Measurements from ENCODE around the gene ZFHX3. TPM values are rescaled to one million over a fixed set of nuclear protein-coding genes. Genes with fewer than 3 reads are reported as not detected.
A peak's percentile ranks its signal among the peaks of the same experiment; 100 is the strongest.
"Not testable (repeated sequence)": the region's sequence is repeated elsewhere in the genome, so short reads cannot be mapped to it uniquely, and the experiment has no call there.

The ZFHX3 gene
- total RNA-seq, 1 donor from 2014 or later, result 8.9 TPM

DNA sequence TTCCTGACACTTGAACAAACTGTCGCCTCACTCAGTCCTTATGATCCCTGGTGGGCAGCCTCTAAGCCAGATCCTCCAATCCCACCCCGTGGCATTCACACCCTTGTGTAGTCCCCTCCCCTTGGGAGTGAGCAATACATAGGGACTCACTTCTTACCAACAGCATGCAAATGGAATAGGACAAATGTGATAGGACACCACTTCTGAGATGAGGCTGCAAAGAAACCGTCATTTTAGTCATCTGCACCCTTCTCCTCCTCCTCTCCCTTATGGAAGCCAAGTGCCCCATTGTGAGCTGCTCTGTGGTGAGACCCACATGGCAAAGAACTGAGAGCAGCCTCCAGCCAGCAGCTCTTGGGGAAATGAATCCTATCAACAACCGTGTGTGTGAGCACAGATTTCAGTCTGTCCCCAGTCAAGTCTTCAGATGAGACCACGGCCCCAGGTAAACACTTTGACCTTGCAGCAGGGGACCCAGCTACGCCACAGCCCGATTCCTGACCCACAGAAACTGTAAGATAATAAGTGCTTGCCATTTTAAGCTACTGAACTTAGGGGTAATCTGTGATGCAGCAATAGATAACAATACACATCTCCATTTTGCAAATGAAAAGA, 46.9 kb downstream of the ZFHX3 start:
- DNase-seq (ENCODE audit: low spot score) (no peak), ATAC-seq (no peak)

DNA sequence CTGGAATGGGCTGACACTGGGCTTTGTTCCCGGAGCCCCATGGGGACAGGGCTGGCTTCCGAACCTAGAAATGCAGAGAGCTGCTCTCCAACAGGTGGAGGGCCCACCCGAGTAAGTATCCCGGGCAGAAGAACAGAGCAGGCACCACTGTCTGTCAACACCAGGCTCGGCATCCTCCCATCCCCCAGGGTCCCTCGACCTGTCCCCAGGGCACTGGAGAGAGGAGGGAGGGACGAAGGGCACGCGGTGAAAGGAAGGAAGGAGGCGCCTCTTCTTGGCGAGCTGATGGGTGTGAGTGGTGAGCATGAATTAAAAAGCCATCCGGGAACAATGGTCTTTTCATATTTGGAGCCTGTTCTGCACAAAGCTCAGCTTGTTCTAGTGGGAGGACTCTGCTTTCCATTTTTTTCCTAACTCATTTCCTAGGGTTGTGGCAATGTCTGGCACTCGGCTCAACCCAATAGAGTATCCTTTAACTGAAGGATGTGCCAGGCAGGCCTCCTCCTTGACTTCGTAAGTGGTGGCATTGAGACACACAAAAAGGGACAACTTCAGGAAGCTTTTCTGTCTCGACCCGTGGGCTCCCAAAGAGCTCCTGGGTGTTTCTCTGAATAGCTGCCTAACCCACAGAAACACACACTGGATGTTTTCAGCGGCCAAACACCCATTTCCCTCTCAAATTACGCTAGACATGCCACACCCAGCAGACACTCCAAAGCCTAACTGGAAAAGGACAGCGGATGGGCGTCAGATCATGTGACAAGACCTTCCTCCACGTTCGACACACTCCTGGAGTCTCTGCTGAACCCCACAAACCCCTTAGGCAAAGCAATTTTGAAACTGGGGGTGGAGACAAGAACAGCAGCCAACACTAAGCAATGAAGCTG, 47.7 kb downstream of the ZFHX3 start:
- DNase-seq (ENCODE audit: low spot score), result no peak
- peak; percentile 12 for ATAC-seq

DNA sequence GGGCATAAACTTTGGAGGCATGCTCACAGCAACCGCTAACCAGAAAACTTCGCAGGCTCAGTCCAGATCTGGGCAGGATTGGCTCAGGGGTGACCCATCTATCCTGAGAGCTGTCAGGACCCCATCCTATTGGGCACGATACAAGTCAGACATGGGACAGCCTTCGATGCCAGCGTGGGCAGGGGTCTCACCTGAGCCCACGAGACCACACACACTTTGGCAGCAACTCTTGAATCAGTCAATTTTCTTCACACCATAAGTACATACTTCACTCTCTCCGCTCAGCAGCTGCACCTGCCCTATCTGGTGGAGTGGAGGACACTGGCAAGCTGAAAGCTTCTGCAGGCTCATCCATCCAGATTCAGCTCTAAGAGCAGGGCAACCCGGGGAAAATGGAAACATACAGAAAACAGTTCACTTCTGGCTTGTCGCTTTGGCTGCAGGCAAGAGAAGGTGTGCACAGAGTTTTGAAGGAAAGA, 48.3 kb downstream of the ZFHX3 start:
- DNase-seq (ENCODE audit: low spot score) (no peak), ATAC-seq (no peak)

DNA sequence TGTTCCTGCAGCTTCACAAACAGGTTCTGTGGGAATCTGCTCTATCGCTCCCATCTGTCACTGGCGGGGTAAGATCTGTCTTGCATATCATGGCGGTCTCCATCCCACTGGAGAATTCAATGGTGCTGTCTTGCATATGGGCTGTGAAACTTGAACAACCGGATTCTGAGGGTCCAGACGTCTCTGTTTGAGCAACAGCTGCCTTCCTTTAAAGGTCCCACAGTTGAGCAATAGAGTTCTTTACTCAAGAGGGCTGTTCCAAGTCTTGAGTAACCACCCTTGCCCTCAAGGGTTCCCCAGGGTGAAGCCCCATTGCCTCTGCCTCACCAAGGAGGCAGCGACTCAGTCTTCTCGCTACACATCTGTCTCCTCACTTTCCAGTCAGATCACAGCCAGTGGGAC, 50.8 kb downstream of the ZFHX3 start:
- ATAC-seq (peak; percentile 10), DNase-seq (ENCODE audit: low spot score) (no peak)

DNA sequence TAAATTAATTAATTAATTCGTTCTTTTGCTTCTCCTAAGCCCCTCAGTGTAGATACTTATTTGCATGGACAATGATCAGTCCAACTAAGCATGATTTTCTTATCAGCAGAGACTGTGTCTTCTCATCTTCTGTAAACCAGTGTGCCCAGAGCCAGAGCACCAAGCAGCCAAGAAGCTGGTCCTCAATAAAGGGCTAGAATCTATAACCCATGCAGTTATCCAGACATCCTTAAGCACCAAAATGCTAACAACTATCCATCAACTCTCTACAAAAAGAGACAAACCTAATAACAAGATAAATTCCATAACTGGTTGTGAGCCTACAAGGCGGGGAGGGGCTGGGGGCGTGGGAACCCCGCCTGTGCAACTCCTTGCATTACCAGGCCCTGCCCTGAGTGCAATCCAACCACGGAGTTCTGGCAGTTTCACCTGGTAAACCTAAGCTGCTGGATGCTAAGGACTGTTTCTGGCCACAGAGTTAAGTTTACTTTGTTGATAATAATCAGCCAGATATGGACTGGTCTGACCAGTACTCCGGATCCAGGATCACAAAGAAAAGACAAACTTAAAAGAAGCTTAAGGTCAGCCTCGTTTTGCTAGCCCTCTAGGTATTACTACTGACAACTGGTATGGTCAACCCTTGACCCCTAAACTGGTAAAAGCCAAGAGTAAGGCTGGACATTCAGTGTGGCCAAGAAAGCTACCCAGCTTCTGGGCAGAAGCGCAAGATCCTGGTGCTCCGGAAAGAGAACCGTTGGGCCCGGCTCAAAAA, 51.5 kb downstream of the ZFHX3 start:
- DNase-seq (ENCODE audit: low spot score), result peak; percentile 57
- peak; percentile 84 for ATAC-seq

DNA sequence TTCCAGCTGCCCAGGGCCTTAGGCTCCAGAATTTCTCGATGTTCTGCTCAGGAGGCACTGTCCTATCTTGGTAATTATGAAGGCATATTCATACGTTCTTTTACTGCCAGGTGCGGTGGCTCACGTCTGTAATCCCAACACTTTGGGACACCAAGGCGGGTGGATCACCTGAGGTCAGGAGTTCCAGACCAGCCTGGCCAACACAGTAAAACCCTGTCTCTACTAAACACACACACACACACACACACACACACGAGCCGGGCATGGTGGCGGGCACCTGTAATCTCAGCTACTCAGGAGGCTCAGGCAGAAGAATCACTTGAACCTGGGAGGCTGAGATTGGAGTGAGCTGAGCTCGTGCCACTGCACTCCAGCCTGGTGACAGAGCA, 52.1 kb downstream of the ZFHX3 start:
- not testable (repeated sequence) for ATAC-seq

DNA sequence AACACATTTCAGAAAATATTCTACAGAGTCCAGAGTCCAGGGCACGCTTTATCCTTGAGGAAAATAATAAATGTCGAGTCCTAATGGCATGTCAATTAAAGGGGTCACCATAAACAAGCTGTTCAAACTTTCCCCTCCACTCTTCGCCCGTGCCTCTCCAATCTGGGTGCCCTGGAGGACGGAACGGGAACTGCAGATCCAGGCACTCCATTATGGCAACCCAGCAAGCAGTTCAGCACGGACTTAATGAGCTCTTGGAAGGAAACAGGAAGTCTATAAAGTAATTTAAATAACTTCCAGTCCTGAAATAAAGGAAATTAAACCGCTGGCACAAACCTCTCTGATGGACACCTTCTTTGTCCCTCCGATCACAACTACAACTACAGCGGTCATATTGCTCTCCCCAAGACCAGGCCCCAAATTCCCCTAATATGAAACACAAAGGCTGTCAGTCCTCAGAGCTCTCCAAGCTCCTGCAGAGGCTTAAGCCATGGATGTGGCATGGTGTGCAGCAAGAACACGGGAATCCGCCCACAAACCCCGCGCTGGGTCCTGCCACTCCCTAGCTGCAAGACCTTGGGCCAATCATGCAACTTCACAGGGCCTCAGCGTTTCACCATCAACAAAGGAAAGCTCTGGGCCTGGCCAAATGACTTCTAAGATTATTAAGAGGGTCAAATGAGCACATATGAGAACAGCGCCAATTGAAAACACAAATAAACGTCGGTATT, 52.6 kb downstream of the ZFHX3 start:
- ATAC-seq, result no peak
- no peak for DNase-seq (ENCODE audit: low spot score)

More for the DNA sequence above, 52.1 kb downstream of the ZFHX3 start:
- DNase-seq (ENCODE audit: low spot score), result not testable (repeated sequence)

DNA sequence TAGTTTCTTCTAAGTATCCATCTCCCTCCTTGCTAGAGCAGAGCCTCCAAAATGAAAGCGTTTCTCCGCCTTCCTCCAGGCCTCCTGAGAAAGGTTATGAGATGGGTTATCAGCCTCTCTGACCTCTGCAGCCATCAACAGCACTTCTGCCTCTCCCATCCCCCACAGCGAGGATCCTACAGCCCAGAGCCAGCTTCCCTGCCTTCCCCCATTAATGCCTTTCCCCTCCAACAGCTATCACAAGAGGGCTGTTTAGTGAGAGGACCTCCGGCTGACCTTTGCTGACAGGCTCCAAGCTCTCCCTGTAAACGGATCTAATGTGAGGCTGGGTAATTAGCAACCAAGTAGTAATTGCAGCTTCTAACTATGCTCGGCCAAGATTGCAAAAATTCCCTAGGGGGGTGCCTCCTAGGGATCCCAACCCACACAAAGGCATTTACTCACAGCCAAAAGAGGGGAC, 55.8 kb downstream of the ZFHX3 start:
- ATAC-seq (no peak), DNase-seq (ENCODE audit: low spot score) (no peak)

DNA sequence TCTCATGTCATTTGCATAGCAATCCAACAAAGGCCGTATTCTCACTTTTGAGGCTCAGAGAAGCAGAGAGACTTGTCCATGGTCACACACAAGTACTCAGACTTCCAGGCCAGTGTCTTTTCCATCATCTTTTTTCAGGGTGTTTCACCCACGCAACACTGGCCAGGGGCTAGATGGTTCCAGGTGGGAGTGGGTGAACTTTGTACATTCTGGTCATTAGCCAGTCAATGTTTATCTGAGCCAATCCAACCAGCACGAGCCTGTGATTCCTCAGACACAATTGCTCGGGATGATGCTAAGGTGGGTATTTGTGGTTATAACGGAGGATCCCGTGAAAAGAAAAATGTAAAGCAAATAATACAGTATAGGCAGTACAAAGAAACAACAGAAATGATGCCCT, 56.3 kb downstream of the ZFHX3 start:
- DNase-seq (ENCODE audit: low spot score), result no peak
- peak; percentile 21 for ATAC-seq

DNA sequence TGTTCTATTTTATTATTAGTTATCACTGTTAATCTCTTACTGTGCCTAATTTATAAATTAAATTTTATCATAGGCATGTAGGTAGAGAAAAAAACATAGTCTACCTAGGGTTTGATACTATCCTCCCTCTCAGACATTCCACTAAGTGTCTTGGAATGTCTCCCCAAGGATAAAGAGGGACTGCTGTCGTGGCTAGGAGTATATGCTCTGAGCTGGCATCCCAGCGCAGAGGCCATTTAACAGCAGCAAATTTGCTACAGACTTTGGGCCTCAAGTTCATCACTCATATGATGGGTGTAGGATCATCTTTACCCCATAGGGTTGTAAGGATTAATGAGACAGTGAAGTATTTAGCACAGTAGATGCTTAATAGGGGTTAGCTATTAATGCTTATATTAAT, 56.7 kb downstream of the ZFHX3 start:
- DNase-seq (ENCODE audit: low spot score) (no peak), ATAC-seq (no peak)

DNA sequence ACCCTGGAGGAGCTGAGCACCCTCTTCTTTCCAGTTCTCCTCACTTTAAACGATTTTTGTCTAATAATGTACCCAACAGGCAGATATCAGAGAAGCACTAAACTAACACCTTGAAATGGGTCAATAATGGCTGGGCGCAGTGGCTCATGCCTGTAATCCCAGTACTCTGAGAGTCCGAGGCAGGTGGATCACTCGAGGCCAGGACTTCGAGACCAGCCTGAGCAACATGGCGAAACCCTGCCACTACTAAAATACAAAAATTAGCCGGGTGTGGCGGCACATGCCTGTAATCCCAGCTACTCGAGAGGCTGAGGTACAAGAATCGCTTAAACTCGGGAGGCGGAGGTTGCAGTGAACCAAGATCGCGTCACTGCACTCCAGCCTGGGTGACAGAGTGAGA, 57.4 kb downstream of the ZFHX3 start:
- DNase-seq (ENCODE audit: low spot score) (no peak), ATAC-seq (no peak)

DNA sequence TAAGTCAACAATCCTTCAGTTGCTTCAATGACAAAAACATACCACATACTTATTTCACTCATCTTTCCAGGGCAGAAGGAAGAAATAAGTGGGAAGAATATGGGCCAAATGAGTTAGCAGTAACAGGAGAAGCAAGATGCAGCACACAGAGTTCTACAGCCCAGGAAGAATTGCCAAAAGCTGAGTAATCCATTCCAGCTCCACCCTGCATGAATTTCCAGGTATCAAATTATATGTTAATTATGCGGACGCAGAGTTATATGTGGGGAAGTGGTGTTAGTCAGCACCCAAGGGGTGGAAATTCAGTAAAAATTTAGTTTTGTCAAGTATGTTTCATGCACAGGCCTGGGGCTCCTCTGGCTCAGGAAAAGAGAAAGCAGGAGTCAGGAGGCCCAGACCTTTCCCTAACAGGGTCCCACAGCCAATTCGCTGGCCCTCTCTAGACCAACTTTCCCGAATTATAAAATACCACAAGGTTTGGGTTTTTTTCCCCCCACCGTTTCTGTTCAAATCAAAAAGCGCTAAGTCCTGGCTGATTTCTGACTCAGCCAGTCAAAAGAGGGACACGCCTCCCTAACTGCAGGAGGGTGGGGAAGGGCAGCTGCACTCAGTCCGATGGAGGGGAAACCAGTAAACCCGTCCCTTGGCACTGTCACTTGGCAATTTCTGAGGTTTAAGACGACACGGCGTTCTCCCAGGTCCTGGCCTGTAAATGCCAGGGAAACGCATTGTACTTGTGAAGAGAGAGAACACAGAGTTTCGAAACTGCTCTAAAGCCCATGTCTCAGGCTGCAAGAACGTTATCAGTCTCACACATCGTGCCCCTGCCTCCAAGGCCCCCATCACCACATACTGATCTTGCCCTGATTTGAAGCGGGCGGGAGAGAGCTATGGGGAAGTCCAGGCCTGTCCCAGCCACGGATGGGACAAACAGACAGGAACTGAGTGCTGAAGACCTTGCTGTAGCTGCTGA, 58.1 kb downstream of the ZFHX3 start:
- DNase-seq (ENCODE audit: low spot score) (no peak), ATAC-seq (peak; percentile 55)

DNA sequence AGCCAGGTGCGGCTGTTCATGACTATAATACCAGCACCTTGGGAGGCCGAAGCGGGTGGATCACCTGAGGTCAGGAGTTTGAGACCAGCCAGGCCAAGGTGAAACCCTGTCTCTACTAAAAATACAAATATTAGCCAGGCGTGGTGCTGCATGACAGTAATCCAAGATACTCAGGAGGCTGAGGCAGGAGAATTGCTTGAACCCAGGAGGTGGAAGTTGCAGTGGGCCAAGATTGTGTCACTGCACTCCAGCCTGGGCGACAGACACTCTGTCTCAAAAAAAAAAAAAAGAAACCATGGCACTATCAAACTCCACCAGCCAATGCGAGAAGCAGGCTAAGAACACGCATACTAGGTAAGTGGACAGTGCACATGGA, 58.7 kb downstream of the ZFHX3 start:
- DNase-seq (ENCODE audit: low spot score); ATAC-seq: not testable (repeated sequence)

DNA sequence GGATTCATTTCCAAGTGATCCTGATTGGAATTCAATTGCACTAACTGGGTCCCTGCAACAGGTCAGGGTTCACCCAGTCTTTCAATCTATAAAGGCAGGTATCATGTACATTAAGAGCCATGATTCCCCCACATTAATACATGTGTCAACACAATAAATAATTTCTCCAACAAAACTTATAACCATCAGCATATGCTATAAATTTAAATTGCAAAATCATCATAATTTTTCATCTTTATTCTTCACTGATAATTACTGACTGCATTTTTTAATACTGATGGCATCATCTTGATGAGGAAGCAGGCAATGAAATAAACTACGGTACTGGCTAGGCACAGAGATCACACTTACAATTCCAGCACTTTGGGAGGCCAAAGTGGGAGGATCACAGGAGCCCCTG, 59.4 kb downstream of the ZFHX3 start:
- DNase-seq (ENCODE audit: low spot score) (no peak), ATAC-seq (no peak)

DNA sequence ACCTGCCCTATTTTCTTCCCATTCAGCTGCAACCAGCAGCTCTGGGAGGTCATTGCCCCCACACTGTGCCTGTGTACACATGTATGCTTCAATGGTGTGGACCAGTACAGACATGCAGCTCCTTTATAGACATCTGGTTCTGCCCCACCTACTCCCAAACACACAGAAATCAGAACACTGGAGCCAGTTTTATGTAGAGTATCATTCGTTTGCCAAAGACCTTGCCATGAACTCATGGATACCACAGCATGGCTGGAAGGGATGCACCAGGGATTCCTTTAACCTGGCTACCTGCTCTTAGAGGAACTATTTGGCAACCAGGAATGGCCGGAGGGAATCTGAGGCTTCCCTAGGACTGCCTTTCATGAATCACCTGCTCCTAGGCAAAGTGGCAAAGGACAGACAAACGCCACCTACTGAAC, 60.4 kb downstream of the ZFHX3 start:
- peak; percentile 56 for ATAC-seq

DNA sequence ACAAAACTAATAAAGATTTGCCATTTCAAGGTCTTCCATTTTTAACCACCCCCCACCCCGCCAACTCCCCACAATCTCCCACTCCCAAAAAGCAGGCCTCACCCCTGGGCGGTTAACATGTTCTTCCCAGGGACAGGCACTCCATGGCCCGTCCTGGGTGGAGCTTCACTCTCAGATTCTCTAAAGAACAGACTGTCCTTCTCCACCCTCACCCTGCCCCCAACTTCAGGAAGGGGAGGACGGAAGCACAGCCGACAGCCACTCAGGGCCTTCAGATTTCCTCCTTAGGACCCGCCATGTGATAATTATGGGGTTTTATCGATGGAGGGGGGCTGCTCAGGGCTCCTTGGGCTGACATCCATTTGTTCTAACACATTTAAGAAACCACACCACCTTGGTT, 61.9 kb downstream of the ZFHX3 start:
- DNase-seq (ENCODE audit: low spot score) (no peak), ATAC-seq (peak; percentile 54)

More for the DNA sequence above, 60.4 kb downstream of the ZFHX3 start:
- no peak for DNase-seq (ENCODE audit: low spot score)

DNA sequence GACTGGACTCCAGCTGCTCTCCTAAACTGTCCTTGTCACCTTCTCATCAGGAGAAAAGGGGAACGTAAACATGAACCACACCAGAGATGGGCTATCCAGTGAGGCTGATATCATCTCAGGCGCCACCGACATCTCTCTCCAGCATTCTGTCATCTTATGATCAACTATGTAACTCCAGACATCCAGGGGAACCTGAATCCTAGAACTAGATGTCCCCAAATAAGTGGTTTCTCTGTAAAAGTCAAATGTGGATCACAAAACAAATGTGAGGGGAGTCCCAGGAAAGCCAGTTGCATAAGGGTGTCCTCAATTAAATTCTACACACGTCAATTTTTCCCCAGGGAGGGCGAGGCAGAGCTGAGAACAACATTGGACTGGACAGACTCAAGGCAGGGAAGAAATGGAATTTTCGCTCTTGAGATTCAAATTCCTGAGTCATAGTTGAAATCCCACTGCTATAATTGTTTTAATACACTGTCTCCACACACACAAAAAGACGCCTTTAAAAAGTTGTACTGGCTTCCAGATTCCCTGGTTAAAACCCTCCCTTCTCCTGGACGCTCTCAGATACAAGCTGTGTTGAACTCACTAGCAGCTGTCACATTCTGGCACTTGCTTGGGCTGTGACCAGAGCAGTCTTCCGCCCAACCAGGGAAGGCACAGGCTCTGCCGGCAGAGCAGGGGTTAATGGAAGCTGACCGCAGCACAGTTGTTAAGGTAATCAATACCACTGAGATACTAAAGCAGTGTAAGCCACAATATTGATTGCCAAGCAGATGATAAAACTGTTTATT, 62.6 kb downstream of the ZFHX3 start:
- ATAC-seq (peak; percentile 14), DNase-seq (ENCODE audit: low spot score) (no peak)

DNA sequence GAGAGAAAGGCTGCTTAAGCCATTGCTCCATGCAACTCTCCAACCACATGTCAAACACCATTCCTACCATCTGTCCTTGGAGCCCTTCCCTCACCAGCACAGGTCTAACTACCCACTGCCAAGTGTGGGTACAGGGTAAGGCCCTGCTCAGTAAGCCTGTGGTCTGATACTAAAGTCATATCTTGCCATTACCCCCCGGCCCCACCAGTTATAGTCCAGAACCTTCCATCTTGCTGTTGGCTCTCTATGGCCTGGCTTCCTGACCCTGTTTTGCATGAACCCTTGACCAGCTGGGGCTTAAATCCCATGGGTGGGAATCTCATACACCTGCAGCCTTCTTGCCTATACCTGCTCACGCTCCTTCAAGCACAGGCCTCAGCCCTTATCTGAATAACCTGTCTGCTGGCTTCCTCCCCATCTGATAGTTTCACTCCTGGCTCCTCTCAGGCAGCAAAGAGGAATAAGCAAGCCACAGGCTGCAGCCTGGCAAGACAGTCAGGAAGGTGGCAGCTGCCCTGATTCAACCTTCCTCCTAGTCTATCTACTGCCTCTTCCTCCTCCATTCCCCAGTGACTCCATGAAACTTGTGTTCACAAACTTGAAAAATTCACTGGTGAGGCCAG, 64.1 kb downstream of the ZFHX3 start:
- DNase-seq (ENCODE audit: low spot score) (no peak), ATAC-seq (no peak)

Measured in left lobe of liver (tissue), 2 donors.